ENCODE results near the gene ARHGAP22.

GRCh38 chr10:48505394-48506112 is 99.3 kb downstream of the ARHGAP22 start:
- peak; percentile 6 for TF ChIP-seq CTCF (IDR thresholded peaks at IDR 0.05; ENCODE audit: low read depth, low read length, missing input control)
- TF ChIP-seq REST (IDR thresholded peaks at IDR 0.05) = no peak
- TF ChIP-seq YY1 (IDR thresholded peaks at IDR 0.05) = no peak
- no peak for TF ChIP-seq TAF1 (conservative IDR thresholded peaks at IDR 0.05)
- TF ChIP-seq MAX (IDR thresholded peaks at IDR 0.05) = no peak
- no peak for TF ChIP-seq JUND (IDR thresholded peaks at IDR 0.05)
- TF ChIP-seq RAD21 (IDR thresholded peaks at IDR 0.05) = peak in 1 of 2 donors; percentile 64
- no peak for TF ChIP-seq EGR1 (IDR thresholded peaks at IDR 0.05; ENCODE audit: low read depth in 2 of 2)
- no peak for TF ChIP-seq ATF3 (IDR thresholded peaks at IDR 0.05)
